ENCODE measurements around the gene BOC. TPM values are rescaled to one million over a fixed set of nuclear protein-coding genes. Genes with fewer than 3 reads are reported as not detected.

BOC gene
- total RNA-seq, 2 experiments from 2014 or later = not detected

DNA sequence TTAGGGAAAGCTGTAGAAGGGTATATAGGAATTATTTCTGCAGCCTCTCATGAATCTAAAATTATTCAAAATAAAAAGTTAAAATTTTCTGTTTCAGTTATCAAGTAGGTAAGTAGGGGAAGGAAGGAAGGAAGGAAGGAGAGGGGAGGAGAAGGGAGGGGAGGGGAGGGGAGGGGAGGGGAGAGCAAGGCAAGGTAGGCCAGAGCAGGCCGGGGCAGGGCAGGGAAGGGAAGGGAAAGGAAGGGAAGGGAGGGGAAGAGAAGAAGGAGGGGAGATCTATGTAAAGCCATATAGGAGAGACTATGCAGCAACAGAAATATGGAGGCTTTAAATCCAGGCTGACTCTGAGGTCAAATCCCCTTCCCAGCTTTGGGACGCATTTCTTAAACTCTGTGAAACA, 38.3 kb upstream of the BOC start:
- TF ChIP-seq, protein P1, sequence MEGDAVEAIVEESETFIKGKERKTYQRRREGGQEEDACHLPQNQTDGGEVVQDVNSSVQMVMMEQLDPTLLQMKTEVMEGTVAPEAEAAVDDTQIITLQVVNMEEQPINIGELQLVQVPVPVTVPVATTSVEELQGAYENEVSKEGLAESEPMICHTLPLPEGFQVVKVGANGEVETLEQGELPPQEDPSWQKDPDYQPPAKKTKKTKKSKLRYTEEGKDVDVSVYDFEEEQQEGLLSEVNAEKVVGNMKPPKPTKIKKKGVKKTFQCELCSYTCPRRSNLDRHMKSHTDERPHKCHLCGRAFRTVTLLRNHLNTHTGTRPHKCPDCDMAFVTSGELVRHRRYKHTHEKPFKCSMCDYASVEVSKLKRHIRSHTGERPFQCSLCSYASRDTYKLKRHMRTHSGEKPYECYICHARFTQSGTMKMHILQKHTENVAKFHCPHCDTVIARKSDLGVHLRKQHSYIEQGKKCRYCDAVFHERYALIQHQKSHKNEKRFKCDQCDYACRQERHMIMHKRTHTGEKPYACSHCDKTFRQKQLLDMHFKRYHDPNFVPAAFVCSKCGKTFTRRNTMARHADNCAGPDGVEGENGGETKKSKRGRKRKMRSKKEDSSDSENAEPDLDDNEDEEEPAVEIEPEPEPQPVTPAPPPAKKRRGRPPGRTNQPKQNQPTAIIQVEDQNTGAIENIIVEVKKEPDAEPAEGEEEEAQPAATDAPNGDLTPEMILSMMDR (IDR thresholded peaks at IDR 0.05) = no peak
- CTCF ChIA-PET = no interaction called here
- POLR2A ChIA-PET = no interaction called here
- H3K36me3 Mint-ChIP-seq (ENCODE audit: low read depth) = no peaks in the 10 kb centered on the region
- H3K4me1 Mint-ChIP-seq (ENCODE audit: low read depth) = peaks cover 6% of the 10 kb centered on the region
- H3K4me3 Mint-ChIP-seq = no peak overlapping the region
- peaks cover 0 to 6% of the 10 kb centered on the region in 2 experiments for H3K27me3 ChIP-seq (ENCODE audit: control insufficient read depth in 1 of 2, insufficient read depth in 2 of 2, low read length in 2 of 2)
- intact Hi-C loops (cut with DNase I, micrococcal nuclease) = no loop called here
- H3K4me3 ChIP-seq (ENCODE audit: low read length) = no peak overlapping the region
- H3K9me3 Mint-ChIP-seq = no peaks in the 10 kb centered on the region
- ATAC-seq (ENCODE audit: poor library complexity) (no peak), DNase-seq (no peak)
- no peaks in the 10 kb centered on the region for H3K4me1 ChIP-seq (ENCODE audit: insufficient read depth, low read length)
- H3K27ac Mint-ChIP-seq = no peak overlapping the region
- H3K27me3 Mint-ChIP-seq = no peaks in the 10 kb centered on the region
- no peaks in the 10 kb centered on the region for H3K36me3 ChIP-seq (ENCODE audit: insufficient read depth, low read length)
- H3K27ac ChIP-seq (ENCODE audit: low read depth in 1 of 2, low read length in 2 of 2) = no peak overlapping the region
- H3K9me3 ChIP-seq (ENCODE audit: control insufficient read depth in 1 of 2, insufficient read depth in 1 of 2, low read length in 2 of 2) = no peaks in the 10 kb centered on the region

DNA sequence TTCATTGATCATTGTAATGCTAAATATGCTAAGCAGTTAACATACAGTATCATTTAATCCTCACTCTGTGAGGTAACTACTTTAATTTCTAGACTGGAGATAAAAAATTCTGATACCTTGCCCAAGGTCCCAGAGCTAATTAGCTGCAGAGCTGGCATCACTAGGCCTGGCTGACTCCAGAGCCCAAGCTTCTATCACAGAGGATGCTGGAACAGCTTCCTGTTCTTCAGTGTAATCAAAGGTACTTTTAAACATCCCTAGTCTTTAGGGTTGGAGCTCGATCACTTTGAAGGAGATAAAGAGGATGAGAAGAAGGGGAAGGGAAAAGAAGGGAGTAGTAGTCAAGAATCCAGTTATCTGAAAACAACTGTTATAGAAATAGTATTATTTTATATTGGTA, 37.1 kb upstream of the BOC start:
- H3K27ac ChIP-seq (ENCODE audit: low read depth in 1 of 2, low read length in 2 of 2) = no peak overlapping the region
- no peak overlapping the region for H3K4me3 ChIP-seq (ENCODE audit: low read length)
- H3K9me3 Mint-ChIP-seq = no peaks in the 10 kb centered on the region
- H3K27me3 Mint-ChIP-seq = no peaks in the 10 kb centered on the region
- ChIA-PET CTCF (no interaction called here), POLR2A (interaction anchor here (1.1 kb wide), 1 partner anchor 11 kb away, joined by 3 read pairs; no protein-coding TSS in a partner anchor)
- ATAC-seq (ENCODE audit: poor library complexity) (no peak), DNase-seq (no peak)
- no peaks in the 10 kb centered on the region for H3K36me3 ChIP-seq (ENCODE audit: insufficient read depth, low read length)
- no peaks in the 10 kb centered on the region for H3K9me3 ChIP-seq (ENCODE audit: control insufficient read depth in 1 of 2, insufficient read depth in 1 of 2, low read length in 2 of 2)
- H3K36me3 Mint-ChIP-seq (ENCODE audit: low read depth) = no peaks in the 10 kb centered on the region
- no peak overlapping the region for H3K27ac Mint-ChIP-seq
- no peaks in the 10 kb centered on the region for H3K4me1 ChIP-seq (ENCODE audit: insufficient read depth, low read length)
- TF ChIP-seq, protein P1 (IDR thresholded peaks at IDR 0.05) = no peak
- H3K27me3 ChIP-seq (ENCODE audit: control insufficient read depth in 1 of 2, insufficient read depth in 2 of 2, low read length in 2 of 2) = peaks cover 3 to 6% of the 10 kb centered on the region in 2 experiments
- peaks cover 3% of the 10 kb centered on the region for H3K4me1 Mint-ChIP-seq (ENCODE audit: low read depth)
- intact Hi-C loops (cut with DNase I, micrococcal nuclease) = no loop called here
- no peak overlapping the region for H3K4me3 Mint-ChIP-seq

DNA sequence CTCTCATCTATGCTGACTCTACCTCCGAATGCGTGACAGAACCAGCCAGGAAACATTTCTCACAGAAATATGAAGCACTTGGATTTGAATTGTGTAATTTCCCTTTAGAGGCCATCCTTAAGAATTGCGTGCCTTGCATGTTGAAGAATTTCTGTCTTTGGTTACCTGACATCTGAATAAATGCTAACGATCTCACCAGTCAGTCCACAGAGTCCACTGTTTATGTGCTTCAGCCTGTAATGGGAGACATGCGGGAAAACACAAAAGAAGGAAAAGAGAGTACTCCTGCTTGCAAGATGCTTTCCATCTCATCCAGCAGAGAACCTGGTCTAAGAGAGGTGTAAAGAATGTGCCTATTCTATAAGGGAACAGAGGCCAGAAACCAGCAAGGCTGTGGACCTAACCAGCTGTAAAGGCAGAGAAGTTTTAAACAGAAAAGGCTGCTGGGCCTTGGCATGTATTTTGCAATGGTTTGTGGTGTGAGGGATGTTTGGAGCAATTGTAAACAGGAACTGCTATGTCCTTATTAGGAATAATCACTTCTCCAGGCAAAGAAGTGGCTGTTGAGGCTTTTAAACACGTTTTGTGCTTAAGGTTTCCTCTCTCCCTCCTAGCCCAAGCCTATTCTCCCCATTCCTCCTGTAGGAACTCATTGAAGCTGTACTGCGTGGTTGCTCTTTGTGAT, 36.4 kb upstream of the BOC start:
- H3K36me3 ChIP-seq (ENCODE audit: insufficient read depth, low read length) = no peaks in the 10 kb centered on the region
- H3K9me3 ChIP-seq (ENCODE audit: control insufficient read depth in 1 of 2, insufficient read depth in 1 of 2, low read length in 2 of 2) = no peaks in the 10 kb centered on the region
- no peak for ATAC-seq (ENCODE audit: poor library complexity)
- H3K27me3 ChIP-seq (ENCODE audit: control insufficient read depth in 1 of 2, insufficient read depth in 2 of 2, low read length in 2 of 2) = peaks cover 3 to 6% of the 10 kb centered on the region in 2 experiments
- Mint-ChIP-seq H3K4me1 (ENCODE audit: low read depth) (no peaks in the 10 kb centered on the region), H3K9me3 (no peaks in the 10 kb centered on the region), H3K4me3 (no peak overlapping the region), H3K27me3 (no peaks in the 10 kb centered on the region), H3K36me3 (ENCODE audit: low read depth) (no peaks in the 10 kb centered on the region), H3K27ac (no peak overlapping the region)
- POLR2A ChIA-PET = interaction anchor here (1.1 kb wide), 1 partner anchor 10 kb away, joined by 3 read pairs; no protein-coding TSS in a partner anchor
- TF ChIP-seq, protein P1 (IDR thresholded peaks at IDR 0.05) = no peak
- no peak overlapping the region for H3K27ac ChIP-seq (ENCODE audit: low read depth in 1 of 2, low read length in 2 of 2)
- no peak for DNase-seq
- CTCF ChIA-PET = no interaction called here
- intact Hi-C loops (cut with DNase I, micrococcal nuclease) = no loop called here
- no peaks in the 10 kb centered on the region for H3K4me1 ChIP-seq (ENCODE audit: insufficient read depth, low read length)
- no peak overlapping the region for H3K4me3 ChIP-seq (ENCODE audit: low read length)

Measured in CD4-positive, alpha-beta T cell (primary cell).